B cell (primary cell): ENCODE data around the gene PLRG1. TPM values are rescaled to one million over a fixed set of nuclear protein-coding genes. Genes with fewer than 3 reads are reported as not detected.

Experiments used
- ATAC-seq: fragments of 200-7000 bp; cut with Tn5 transposase; one replicate; pipeline ENCODE4 v1.10.0; 2021; ENCODE audit warnings: low read depth, mild to moderate bottlenecking, moderate number of reproducible peaks, moderate library complexity
- CTCF ChIA-PET: fragments of 350-600 bp; sonication (Branson Sonifier 250); formaldehyde crosslinking; loops from one replicate; lab custom pipeline; 2021; ENCODE audit warnings: antibody characterized with exemption, inconsistent platforms; lab: Charles Lee
- POLR2A ChIA-PET: fragments of 350-600 bp; sonication (Branson Sonifier 250); formaldehyde crosslinking; loops from one replicate; lab custom pipeline; 2021; ENCODE audit warnings: antibody characterized with exemption; lab: Charles Lee
- DNase-seq: peaks from one replicate; pipeline ENCODE4 v3.0.0; 2013
- H2AFZ ChIP-seq: 2 replicates; pipeline ENCODE4 v1.6.1; 2012; ENCODE audit warnings: mild to moderate bottlenecking, low read depth, low read length; ENCODE audit not compliant: insufficient read depth, poor library complexity, severe bottlenecking
- H3K27ac ChIP-seq, 2 donors: 1 replicate in 1 of 2; 2 replicates in 1 of 2; pipeline ENCODE4 v1.5.1; 2012 to 2013; ENCODE audit warnings: low read length in 2 of 2, mild to moderate bottlenecking in 2 of 2, moderate library complexity in 1 of 2
- H3K27me3 ChIP-seq, 4 experiments: fragments of 200-600 bp in 1 of 4; sonication (generic) in 1 of 4; replicated peaks in 1 of 4; 1 replicate in 2 of 4; 2 replicates in 2 of 4; pipeline versions ENCODE4 v1.6.1 to v1.7.0; 2013 to 2016; ENCODE audit warnings: low read length in 3 of 4, mild to moderate bottlenecking in 2 of 4, mixed read lengths in 1 of 4, moderate library complexity in 1 of 4; ENCODE audit not compliant: insufficient read depth in 4 of 4, control insufficient read depth in 3 of 4; ENCODE audit errors: control extremely low read depth in 1 of 4
- H3K36me3 ChIP-seq, 2 experiments: replicated peaks in 1 of 2; 1 replicate in 1 of 2; 2 replicates in 1 of 2; pipeline versions ENCODE4 v1.6.1 to v1.7.1; 2013; ENCODE audit warnings: low read length in 1 of 2; ENCODE audit not compliant: insufficient read depth in 2 of 2, control insufficient read depth in 1 of 2; ENCODE audit errors: control extremely low read depth in 1 of 2, extremely low read depth in 1 of 2
- H3K4me1 ChIP-seq, 2 donors: fragments of 200-600 bp in 1 of 2; sonication (generic) in 1 of 2; 1 replicate in 1 of 2; 2 replicates in 1 of 2; pipeline versions ENCODE4 v1.5.1 to v1.6.1; 2013 to 2017; ENCODE audit warnings: low read length in 2 of 2; ENCODE audit not compliant: control insufficient read depth in 2 of 2, insufficient read depth in 2 of 2
- H3K4me2 ChIP-seq: replicated peaks from 2 replicates; pipeline ENCODE3; 2012; ENCODE audit warnings: mild to moderate bottlenecking, low read depth, low read length; ENCODE audit not compliant: poor library complexity, severe bottlenecking
- H3K4me3 ChIP-seq, 5 experiments: fragments of 200-600 bp in 1 of 5; sonication (generic) in 1 of 5; 1 replicate in 3 of 5; 2 replicates in 2 of 5; pipeline versions ENCODE4 v1.5.1 to v1.7.0; 2011 to 2016; ENCODE audit warnings: low read length in 4 of 5, mild to moderate bottlenecking in 4 of 5, low read depth in 2 of 5, control low read depth in 1 of 5, moderate library complexity in 1 of 5; ENCODE audit not compliant: insufficient read depth in 1 of 5; ENCODE audit errors: control extremely low read depth in 1 of 5, extremely low read depth in 1 of 5
- H3K79me2 ChIP-seq: fragments of 200-600 bp; sonication (generic); one replicate; pipeline ENCODE4 v1.6.0; 2016; ENCODE audit warnings: low read length; ENCODE audit not compliant: control insufficient read depth, insufficient read depth
- H3K9ac ChIP-seq: fragments of 200-600 bp; sonication (generic); 2 replicates; pipeline ENCODE4 v1.6.1; 2017; ENCODE audit warnings: mild to moderate bottlenecking, low read length, moderate library complexity
- H3K9me3 ChIP-seq, 3 donors: one replicate each; pipeline versions ENCODE4 v1.6.1 to v1.7.1; 2013; ENCODE audit warnings: low read length in 2 of 3; ENCODE audit not compliant: control insufficient read depth in 2 of 3, insufficient read depth in 1 of 3; ENCODE audit errors: control extremely low read depth in 1 of 3
- H4K20me1 ChIP-seq: 2 replicates; pipeline ENCODE4 v1.6.0; 2012; ENCODE audit warnings: mild to moderate bottlenecking, low read length; ENCODE audit not compliant: insufficient read depth, control insufficient read depth, poor library complexity, severe bottlenecking
- H3K27ac Mint-ChIP-seq: one replicate; pipeline ENCODE4 v1.8.0; 2021; ENCODE audit warnings: mixed read lengths
- H3K27me3 Mint-ChIP-seq: one replicate; pipeline ENCODE4 v1.8.0; 2021; ENCODE audit warnings: mixed read lengths
- H3K4me1 Mint-ChIP-seq: one replicate; pipeline ENCODE4 v1.8.0; 2021; ENCODE audit warnings: mixed read lengths
- H3K4me3 Mint-ChIP-seq: one replicate; pipeline ENCODE4 v1.8.0; 2021; ENCODE audit warnings: mixed read lengths
- H3K9me3 Mint-ChIP-seq: one replicate; pipeline ENCODE4 v1.8.0; 2022; ENCODE audit warnings: mixed read lengths; ENCODE audit not compliant: insufficient read depth
- EZH2 ChIP-seq: IDR thresholded peaks from 2 replicates; pipeline ENCODE4 v1.6.1; 2012; ENCODE audit warnings: borderline replicate concordance, low read depth, mild to moderate bottlenecking, moderate library complexity, low read length; ENCODE audit not compliant: insufficient read depth, poor library complexity, severe bottlenecking
- WGBS: methylation state at CpG from one replicate; pipeline ENCODE4 v1.1.5; 2013; ENCODE audit warnings: missing lambda C conversion rate; ENCODE audit not compliant: insufficient coverage; 5-methylcytosine and 5-hydroxymethylcytosine counted together
- intact Hi-C: fragments of 100-400 bp; cut with micrococcal nuclease; formaldehyde crosslinking; loops from one replicate; pipeline ENCODE4 v1.10.0; 2022
- polyA plus RNA-seq: library from polyadenylated mRNA; depleted of rRNA; stranded (reverse); fragments of >200 nt; gene quantifications from 2 replicates; pipeline ENCODE4 v1.2.3, GENCODE V29; 2012
- total RNA-seq, 2 donors: library from RNA; stranded (reverse); fragments of 120-200 nt in 1 of 2; gene quantifications; 1 replicate in 1 of 2; 2 replicates in 1 of 2; pipeline versions ENCODE4 v1.2.3 to v1.2.4, GENCODE V29; 2013 to 2022
- TF ChIP-seq, protein P1 (sequence below): fragments of 200-600 bp; IDR thresholded peaks from one replicate; pipeline ENCODE4 v1.8.0; 2022; ENCODE audit warnings: antibody characterized with exemption, mild to moderate bottlenecking

PLRG1 gene
- total and polyA plus RNA-seq, 2 donors (not counting 1 experiment from before 2014, with no cell fraction given) = 41.8 to 79.0 TPM

DNA sequence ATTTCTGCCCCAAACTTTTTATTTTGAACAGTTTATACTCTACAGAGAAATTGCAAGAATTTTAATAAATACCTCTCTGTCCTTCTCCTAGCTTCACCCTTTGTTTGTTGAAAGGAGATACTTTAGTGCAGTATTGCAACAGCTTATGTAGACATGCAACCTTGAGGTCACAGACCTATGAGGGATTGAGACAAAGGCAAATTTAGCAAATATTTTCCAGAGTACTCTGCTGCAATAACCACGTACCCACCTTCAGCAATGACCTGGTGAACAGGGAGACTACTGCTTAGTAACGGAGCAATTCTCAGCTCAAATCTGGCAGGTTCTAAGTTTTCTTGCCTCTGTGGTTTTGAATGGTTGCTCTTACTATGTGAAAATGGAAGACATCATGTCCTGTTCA, 27.1 kb upstream of the PLRG1 start:
- POLR2A ChIA-PET = no interaction called here

DNA sequence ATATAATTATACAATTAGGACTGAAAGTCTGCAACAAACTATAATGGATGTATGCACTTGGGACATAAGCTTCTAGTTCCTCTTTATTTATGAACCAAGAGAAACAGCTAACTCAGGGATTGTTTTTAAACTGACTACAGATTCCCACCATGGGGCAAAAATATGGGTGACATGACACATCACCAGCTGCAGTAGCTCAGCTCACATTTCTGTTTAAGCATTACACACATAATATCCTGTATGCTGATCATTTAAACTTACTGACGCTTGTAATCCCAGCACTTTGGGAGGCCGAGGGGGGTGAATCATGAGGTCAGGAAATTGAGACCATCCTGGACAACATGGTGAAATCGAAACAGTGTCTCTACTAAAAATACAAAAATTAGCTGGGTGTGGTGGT, 24.1 kb upstream of the PLRG1 start:
- no peaks in the 10 kb centered on the region for H3K36me3 ChIP-seq
- Mint-ChIP-seq H3K4me1 (no peaks in the 10 kb centered on the region), H3K27me3 (peaks cover 33% of the 10 kb centered on the region), H3K4me3 (no peak overlapping the region), H3K27ac (no peak overlapping the region), H3K9me3 (no peaks in the 10 kb centered on the region)
- no peaks in the 10 kb centered on the region for H3K9me3 ChIP-seq
- H2AFZ ChIP-seq = no peak overlapping the region
- ChIA-PET CTCF (no interaction called here), POLR2A (no interaction called here)
- ATAC-seq (no peak), DNase-seq (no peak)
- no CpG with 5 or more reads among the region's 3 CpGs for WGBS
- no peak overlapping the region for H3K4me3 ChIP-seq
- H3K27ac ChIP-seq = no peak overlapping the region
- H3K4me1 ChIP-seq = no peaks in the 10 kb centered on the region
- H3K9ac ChIP-seq = no peak overlapping the region
- no peak overlapping the region for H3K4me2 ChIP-seq
- H3K27me3 ChIP-seq = no peaks in the 10 kb centered on the region
- H4K20me1 ChIP-seq = no peaks in the 10 kb centered on the region
- intact Hi-C loops = no loop called here
- no peak for TF ChIP-seq EZH2
- TF ChIP-seq, protein P1, sequence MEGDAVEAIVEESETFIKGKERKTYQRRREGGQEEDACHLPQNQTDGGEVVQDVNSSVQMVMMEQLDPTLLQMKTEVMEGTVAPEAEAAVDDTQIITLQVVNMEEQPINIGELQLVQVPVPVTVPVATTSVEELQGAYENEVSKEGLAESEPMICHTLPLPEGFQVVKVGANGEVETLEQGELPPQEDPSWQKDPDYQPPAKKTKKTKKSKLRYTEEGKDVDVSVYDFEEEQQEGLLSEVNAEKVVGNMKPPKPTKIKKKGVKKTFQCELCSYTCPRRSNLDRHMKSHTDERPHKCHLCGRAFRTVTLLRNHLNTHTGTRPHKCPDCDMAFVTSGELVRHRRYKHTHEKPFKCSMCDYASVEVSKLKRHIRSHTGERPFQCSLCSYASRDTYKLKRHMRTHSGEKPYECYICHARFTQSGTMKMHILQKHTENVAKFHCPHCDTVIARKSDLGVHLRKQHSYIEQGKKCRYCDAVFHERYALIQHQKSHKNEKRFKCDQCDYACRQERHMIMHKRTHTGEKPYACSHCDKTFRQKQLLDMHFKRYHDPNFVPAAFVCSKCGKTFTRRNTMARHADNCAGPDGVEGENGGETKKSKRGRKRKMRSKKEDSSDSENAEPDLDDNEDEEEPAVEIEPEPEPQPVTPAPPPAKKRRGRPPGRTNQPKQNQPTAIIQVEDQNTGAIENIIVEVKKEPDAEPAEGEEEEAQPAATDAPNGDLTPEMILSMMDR = no peak
- H3K79me2 ChIP-seq = no peaks in the 10 kb centered on the region

More for the DNA sequence above, 27.1 kb upstream of the PLRG1 start:
- peaks cover 26% of the 10 kb centered on the region for H3K27me3 Mint-ChIP-seq
- no peaks in the 10 kb centered on the region for H3K4me1 Mint-ChIP-seq
- no peak overlapping the region for H3K9ac ChIP-seq
- WGBS = no CpG with 5 or more reads among the region's 2 CpGs
- H3K9me3 Mint-ChIP-seq = no peaks in the 10 kb centered on the region
- no peaks in the 10 kb centered on the region for H4K20me1 ChIP-seq
- no peaks in the 10 kb centered on the region for H3K36me3 ChIP-seq
- no peak overlapping the region for H3K4me3 ChIP-seq
- intact Hi-C loops = no loop called here
- no peak overlapping the region for H3K4me3 Mint-ChIP-seq
- H3K9me3 ChIP-seq = peaks cover 0 to 1% (median 0%) of the 10 kb centered on the region in 3 donors
- H2AFZ ChIP-seq = no peak overlapping the region
- DNase-seq = no peak
- H3K27ac Mint-ChIP-seq = no peak overlapping the region
- TF ChIP-seq, protein P1 = no peak
- TF ChIP-seq EZH2 = no peak
- H3K4me2 ChIP-seq = no peak overlapping the region
- no peak overlapping the region for H3K27ac ChIP-seq
- CTCF ChIA-PET = interaction anchor here (0.9 to 1.2 kb wide), 2 partner anchors 19 to 46 kb away, joined by 4 to 5 read pairs; no protein-coding TSS in a partner anchor
- no peak for ATAC-seq
- H3K27me3 ChIP-seq = no peaks in the 10 kb centered on the region
- H3K79me2 ChIP-seq = no peaks in the 10 kb centered on the region
- H3K4me1 ChIP-seq = no peaks in the 10 kb centered on the region
